Measurements from ENCODE around the gene BTNL8. TPM values are rescaled to one million over a fixed set of nuclear protein-coding genes. Genes with fewer than 3 reads are reported as not detected.

BTNL8 gene
- total RNA-seq, 2 donors from 2014 or later, result not detected

- DNase-seq (ENCODE audit: low spot score), result no peak
- no peaks in the 10 kb centered on the region for H3K4me1 ChIP-seq (ENCODE audit: control insufficient read depth in 1 of 2, low read depth in 2 of 2)
Measured at GRCh38 chr5:180969406-180969805, 70.4 kb downstream of the BTNL8 start.

GRCh38 chr5:180970336-180970735, 71.4 kb downstream of the BTNL8 start:
- no peaks in the 10 kb centered on the region for H3K9me3 ChIP-seq
- H3K4me3 ChIP-seq, result no peak overlapping the region
- no peaks in the 10 kb centered on the region for H3K36me3 ChIP-seq
- no peaks in the 10 kb centered on the region for H3K27me3 ChIP-seq (replicated peaks; ENCODE audit: insufficient read depth)
- ATAC-seq (ENCODE audit: insufficient number of reproducible peaks, low FRiP score, low read depth) (no peak), DNase-seq (ENCODE audit: low spot score) (no peak)
- H3K4me1 ChIP-seq (ENCODE audit: control insufficient read depth in 1 of 2, low read depth in 2 of 2), result no peaks in the 10 kb centered on the region
- no peak for TF ChIP-seq CTCF (IDR thresholded peaks at IDR 0.05)
- H3K27ac ChIP-seq, result no peak overlapping the region

More at GRCh38 chr5:180969406-180969805, 70.4 kb downstream of the BTNL8 start:
- no peaks in the 10 kb centered on the region for H3K27me3 ChIP-seq (replicated peaks; ENCODE audit: insufficient read depth)
- no peak for TF ChIP-seq CTCF (IDR thresholded peaks at IDR 0.05)
- H3K27ac ChIP-seq, result no peak overlapping the region
- H3K36me3 ChIP-seq, result no peaks in the 10 kb centered on the region
- no peaks in the 10 kb centered on the region for H3K9me3 ChIP-seq
- no peak overlapping the region for H3K4me3 ChIP-seq
- ATAC-seq (ENCODE audit: insufficient number of reproducible peaks, low FRiP score, low read depth), result no peak

- DNase-seq (ENCODE audit: low spot score) (no peak), ATAC-seq (ENCODE audit: insufficient number of reproducible peaks, low FRiP score, low read depth) (no peak)
- Histone ChIP-seq H3K36me3 (no peaks in the 10 kb centered on the region), H3K9me3 (no peaks in the 10 kb centered on the region), H3K4me3 (no peak overlapping the region), H3K27ac (no peak overlapping the region), H3K27me3 (replicated peaks; ENCODE audit: insufficient read depth) (no peaks in the 10 kb centered on the region), H3K4me1 (ENCODE audit: control insufficient read depth in 1 of 2, low read depth in 2 of 2) (no peaks in the 10 kb centered on the region)
- TF ChIP-seq CTCF (IDR thresholded peaks at IDR 0.05), result no peak
Measured at GRCh38 chr5:180970875-180971274, 71.9 kb downstream of the BTNL8 start.

GRCh38 chr5:180974612-180975315, 75.8 kb downstream of the BTNL8 start:
- no peak for DNase-seq (ENCODE audit: low spot score)
- ATAC-seq (ENCODE audit: insufficient number of reproducible peaks, low FRiP score, low read depth), result no peak

GRCh38 chr5:180975338-180975737, 76.4 kb downstream of the BTNL8 start:
- H3K4me1 ChIP-seq (ENCODE audit: control insufficient read depth in 1 of 2, low read depth in 2 of 2), result no peaks in the 10 kb centered on the region
- H3K36me3 ChIP-seq, result no peaks in the 10 kb centered on the region
- no peak for TF ChIP-seq CTCF (IDR thresholded peaks at IDR 0.05)
- no peaks in the 10 kb centered on the region for H3K9me3 ChIP-seq
- no peak for ATAC-seq (ENCODE audit: insufficient number of reproducible peaks, low FRiP score, low read depth)
- no peak overlapping the region for H3K4me3 ChIP-seq
- no peaks in the 10 kb centered on the region for H3K27me3 ChIP-seq (replicated peaks; ENCODE audit: insufficient read depth)
- no peak for DNase-seq (ENCODE audit: low spot score)
- H3K27ac ChIP-seq, result no peak overlapping the region

More at GRCh38 chr5:180974612-180975315, 75.8 kb downstream of the BTNL8 start:
- Histone ChIP-seq H3K9me3 (no peaks in the 10 kb centered on the region), H3K4me1 (ENCODE audit: control insufficient read depth in 1 of 2, low read depth in 2 of 2) (no peaks in the 10 kb centered on the region), H3K27me3 (replicated peaks; ENCODE audit: insufficient read depth) (no peaks in the 10 kb centered on the region), H3K4me3 (no peak overlapping the region), H3K27ac (no peak overlapping the region), H3K36me3 (no peaks in the 10 kb centered on the region)
- TF ChIP-seq CTCF (IDR thresholded peaks at IDR 0.05), result no peak
